Cardiac fibroblast (primary cell): ENCODE data around the gene MYH8.

ENCODE experiments used
- DNase-seq, 2 donors: peaks; one replicate each; pipeline versions ENCODE4 v3.0.0 to v3.0.0-alpha.2; 2010; ENCODE audit warnings: low read depth in 2 of 2
- H3K4me3 ChIP-seq, 2 donors: replicated peaks in 1 of 2; 1 replicate in 1 of 2; 2 replicates in 1 of 2; pipeline ENCODE4 v1.5.1; 2011; ENCODE audit warnings: low read depth in 2 of 2, low read length in 2 of 2, mild to moderate bottlenecking in 2 of 2, moderate library complexity in 1 of 2
- TF ChIP-seq, protein P1 (sequence below): IDR thresholded peaks from one replicate; pipeline ENCODE4 v1.5.1; 2011; ENCODE audit warnings: low read depth, mild to moderate bottlenecking, low read length, inconsistent platforms

The MYH8 gene

DNA sequence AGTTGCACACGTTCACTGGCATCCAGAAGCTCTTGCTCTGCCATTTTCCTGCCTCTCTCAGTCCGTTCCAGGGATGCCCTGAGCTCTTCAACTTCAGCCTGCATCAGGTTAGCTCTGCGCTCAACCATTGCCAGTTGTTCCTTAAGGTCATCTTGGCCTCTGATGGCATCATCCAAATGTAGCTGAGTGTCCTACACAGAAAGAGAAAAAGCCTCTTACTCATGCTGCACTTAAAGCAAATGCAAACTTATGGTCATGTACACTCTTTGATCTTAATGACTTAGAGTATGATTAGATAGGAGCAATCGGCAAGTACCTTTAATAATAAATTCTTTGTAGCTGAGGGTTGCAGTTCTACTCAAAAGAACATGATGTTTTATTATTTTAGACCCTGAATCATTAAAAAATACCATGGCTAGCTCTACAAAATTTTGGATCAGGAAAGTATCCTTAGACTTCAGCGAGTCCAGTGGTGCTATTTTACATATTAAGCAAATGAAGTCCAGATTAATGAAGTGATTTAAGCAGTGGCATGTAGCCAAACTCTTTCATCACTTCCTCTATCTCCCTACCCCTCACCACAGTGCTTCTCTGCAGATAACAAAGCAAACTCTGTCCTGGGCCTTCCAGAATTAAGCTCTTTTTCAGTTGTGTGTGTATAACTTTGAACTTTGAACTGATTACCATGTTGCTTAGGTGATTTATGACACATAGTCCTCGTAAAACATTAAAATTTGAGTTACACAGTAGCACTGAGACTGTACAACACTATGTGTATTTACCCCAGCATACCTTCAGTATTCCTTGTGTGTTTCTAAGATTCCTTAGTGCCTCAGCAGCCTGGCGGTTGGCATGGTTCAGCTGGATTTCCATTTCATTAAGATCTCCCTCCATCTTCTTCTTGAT is 25.5 kb upstream of the MYH8 start:
- TF ChIP-seq, protein P1, sequence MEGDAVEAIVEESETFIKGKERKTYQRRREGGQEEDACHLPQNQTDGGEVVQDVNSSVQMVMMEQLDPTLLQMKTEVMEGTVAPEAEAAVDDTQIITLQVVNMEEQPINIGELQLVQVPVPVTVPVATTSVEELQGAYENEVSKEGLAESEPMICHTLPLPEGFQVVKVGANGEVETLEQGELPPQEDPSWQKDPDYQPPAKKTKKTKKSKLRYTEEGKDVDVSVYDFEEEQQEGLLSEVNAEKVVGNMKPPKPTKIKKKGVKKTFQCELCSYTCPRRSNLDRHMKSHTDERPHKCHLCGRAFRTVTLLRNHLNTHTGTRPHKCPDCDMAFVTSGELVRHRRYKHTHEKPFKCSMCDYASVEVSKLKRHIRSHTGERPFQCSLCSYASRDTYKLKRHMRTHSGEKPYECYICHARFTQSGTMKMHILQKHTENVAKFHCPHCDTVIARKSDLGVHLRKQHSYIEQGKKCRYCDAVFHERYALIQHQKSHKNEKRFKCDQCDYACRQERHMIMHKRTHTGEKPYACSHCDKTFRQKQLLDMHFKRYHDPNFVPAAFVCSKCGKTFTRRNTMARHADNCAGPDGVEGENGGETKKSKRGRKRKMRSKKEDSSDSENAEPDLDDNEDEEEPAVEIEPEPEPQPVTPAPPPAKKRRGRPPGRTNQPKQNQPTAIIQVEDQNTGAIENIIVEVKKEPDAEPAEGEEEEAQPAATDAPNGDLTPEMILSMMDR: no peak
- DNase-seq: peak in 1 of 2 donors; percentile 1
- no peak overlapping the region for H3K4me3 ChIP-seq

DNA sequence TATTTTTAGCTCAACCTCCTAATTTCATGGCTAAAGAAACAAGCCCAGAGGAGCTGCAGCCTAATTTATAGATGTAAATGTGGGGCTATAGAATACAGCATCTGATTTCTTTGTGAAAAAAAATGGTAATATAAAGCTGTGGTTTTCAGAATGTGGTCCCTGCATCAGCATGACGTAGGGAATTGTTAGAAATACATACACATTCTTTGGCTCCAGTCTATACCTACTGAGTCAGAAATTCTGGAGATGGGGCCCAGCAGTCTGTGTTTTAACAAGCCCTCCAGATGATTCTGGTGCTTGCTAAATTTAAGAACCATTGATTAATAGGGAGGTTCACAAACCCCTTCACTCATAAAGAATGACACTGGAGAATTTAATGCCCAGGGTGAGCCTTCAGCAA is 18.1 kb upstream of the MYH8 start:
- TF ChIP-seq, protein P1: no peak
- no peak overlapping the region for H3K4me3 ChIP-seq
- DNase-seq: peak in 1 of 2 donors; percentile 17

DNA sequence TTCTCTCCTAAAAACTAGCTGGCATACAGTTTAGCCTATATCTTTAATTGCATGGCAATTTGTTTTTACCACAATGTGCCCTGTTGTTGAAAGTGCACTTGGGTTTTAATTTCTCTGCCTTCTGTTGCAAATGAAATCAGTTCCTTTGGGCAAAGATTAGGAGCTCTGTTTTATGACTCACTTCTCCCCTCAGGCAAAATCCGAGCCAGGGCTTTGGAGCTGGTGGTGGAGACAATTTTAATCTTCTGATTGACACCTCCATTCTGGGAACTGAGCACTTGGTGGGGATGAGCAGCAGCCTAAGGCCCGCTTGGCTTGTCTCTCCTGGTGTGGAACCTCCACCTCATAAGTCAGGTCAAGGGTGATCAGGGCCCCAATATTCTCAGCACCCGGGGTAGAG is 13.3 kb upstream of the MYH8 start:
- H3K4me3 ChIP-seq: no peak overlapping the region
- TF ChIP-seq, protein P1: no peak
- DNase-seq: peak in 1 of 2 donors; percentile 7

DNA sequence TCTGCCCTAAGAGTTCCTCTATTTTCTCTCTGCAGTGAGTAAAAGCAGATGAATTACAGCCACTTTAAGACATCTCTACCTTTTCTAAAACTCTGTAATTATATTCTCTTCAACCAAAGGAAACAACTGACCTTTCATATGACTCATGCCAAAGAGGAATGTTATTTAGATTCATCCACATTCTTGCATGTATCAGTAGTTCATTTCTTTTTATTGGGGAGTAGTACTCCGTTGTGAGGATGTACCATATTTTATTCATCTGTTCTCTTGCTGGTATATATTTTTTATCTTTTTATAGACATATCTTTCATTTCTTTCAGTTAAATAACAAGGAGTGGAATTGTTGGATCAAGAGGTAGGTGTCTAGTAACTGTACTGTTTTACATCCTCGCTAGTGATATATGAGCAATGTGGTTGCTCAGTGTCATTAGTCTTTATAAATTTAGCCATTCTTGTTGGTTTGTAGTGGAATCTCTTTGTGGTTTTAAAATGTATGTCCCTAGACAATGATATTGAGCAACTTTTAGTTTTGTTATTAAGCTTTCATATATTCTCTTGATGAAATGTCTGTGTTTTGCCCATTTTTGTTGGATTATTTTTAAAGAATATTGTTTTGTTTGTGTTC is 7.8 kb upstream of the MYH8 start:
- TF ChIP-seq, protein P1: no peak
- DNase-seq: peak; percentile 6 to 45
- H3K4me3 ChIP-seq: no peak overlapping the region

DNA sequence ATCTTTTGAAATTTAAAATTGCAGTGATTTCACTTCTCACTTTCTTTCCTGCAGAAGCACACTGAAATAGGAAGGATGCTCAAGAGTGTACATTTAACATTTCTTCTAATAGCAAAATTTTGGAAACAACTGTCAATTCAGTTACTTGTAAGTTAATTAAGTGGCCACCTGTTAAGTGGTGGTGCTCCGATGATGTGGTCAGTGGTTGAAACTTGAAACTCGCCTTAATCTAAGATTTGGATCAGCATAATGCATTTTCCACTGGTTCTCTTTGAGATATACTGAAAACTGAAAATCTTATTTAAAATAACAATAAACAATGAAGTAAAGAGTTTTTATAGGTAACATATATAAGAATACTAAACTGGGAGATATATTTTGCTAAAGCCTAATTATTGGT is 7.0 kb upstream of the MYH8 start:
- DNase-seq: no peak
- no peak overlapping the region for H3K4me3 ChIP-seq
- TF ChIP-seq, protein P1: no peak

DNA sequence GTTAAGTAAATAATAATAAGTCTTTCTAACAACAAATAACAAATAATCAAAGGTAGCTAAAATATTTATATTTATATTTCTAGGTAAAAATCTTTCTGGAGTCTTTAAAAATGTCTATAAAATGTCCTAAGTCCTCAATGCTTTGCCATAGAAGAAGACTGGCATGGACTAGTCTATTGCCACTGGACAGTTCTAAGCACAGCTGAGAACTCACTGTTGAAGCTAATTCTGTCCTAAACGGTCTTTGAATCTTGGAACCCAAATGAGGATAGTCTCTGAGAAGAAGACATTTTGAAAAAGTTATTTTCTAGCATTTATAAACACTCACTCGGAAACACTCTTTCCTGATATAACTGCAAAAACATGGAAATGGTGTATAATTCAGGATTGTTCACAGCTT is 539 bp downstream of the MYH8 start:
- no peak for DNase-seq
- H3K4me3 ChIP-seq: no peak overlapping the region
- TF ChIP-seq, protein P1: no peak
